Stromal cell of bone marrow (primary cell): Measurements from ENCODE around the gene WHAMM.
"Not testable (repeated sequence)": the region's sequence is repeated elsewhere in the genome, so short reads cannot be mapped to it uniquely, and the experiment has no call there.

Source experiments
- DNase-seq: peaks from one replicate; pipeline ENCODE4 v3.0.0-alpha.2; 2012; ENCODE audit warnings: low read depth

Gene WHAMM

GRCh38 chr15:82838096-82838735 is 28.8 kb downstream of the WHAMM start:
- no peak for DNase-seq

DNA sequence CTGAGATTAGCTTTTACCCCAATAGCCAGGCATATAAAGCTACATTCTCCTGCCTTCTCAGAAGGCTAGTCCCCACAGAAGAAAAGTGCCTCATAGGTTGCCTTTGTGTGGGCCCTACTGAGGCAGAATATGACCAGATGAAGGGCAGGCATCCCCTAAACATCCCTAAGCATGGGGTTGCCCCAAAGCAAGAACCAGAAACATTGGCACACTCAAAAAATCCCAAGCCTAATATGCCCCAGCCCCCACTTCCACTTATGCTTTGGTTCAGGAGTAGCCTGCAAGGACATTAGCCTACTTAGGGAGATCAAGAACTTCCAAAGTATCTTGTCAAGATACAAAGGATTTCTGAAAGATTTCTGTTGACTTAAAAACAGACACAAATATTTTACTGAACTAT is 29.7 kb downstream of the WHAMM start:
- no peak for DNase-seq

- DNase-seq = no peak
These were observed 30.7 kb downstream of the WHAMM start for GRCh38 chr15:82840166-82840565.

GRCh38 chr15:82843566-82843965 is 34.1 kb downstream of the WHAMM start:
- no peak for DNase-seq

GRCh38 chr15:82845686-82846085 is 36.3 kb downstream of the WHAMM start:
- no peak for DNase-seq

- DNase-seq = no peak
These were observed 37.2 kb downstream of the WHAMM start for GRCh38 chr15:82846621-82847020.

- no peak for DNase-seq
These were observed 38.3 kb downstream of the WHAMM start for GRCh38 chr15:82847703-82848102.

GRCh38 chr15:82848241-82848993 is 39.0 kb downstream of the WHAMM start:
- no peak for DNase-seq

- peak; percentile 74 for DNase-seq
These were observed 40.4 kb downstream of the WHAMM start for GRCh38 chr15:82849556-82850512.

DNA sequence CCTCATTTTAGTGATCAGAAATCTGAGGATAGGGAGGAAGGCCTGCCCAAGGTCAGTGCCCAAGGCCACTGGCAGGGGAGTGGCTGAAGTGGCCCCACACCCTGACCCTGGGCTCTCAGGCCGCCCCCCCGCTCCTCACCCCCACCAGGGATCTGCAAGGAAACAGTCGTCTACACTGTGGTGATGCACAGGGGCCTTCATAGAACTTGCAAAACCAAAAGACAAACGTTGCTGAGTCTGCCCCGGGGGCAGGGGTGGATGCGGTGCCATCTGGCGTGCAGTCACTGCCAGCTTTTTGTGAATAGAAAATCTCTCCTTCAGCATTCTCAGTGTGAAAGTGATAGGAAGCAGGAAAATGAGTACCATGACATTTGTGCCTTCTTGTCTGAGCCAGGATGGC is 41.3 kb downstream of the WHAMM start:
- DNase-seq = no peak

GRCh38 chr15:82851306-82851850 is 42.0 kb downstream of the WHAMM start:
- no peak for DNase-seq

- DNase-seq = no peak
These were observed 42.6 kb downstream of the WHAMM start for GRCh38 chr15:82851981-82852511.

GRCh38 chr15:82852941-82853561 is 43.6 kb downstream of the WHAMM start:
- DNase-seq = no peak

DNA sequence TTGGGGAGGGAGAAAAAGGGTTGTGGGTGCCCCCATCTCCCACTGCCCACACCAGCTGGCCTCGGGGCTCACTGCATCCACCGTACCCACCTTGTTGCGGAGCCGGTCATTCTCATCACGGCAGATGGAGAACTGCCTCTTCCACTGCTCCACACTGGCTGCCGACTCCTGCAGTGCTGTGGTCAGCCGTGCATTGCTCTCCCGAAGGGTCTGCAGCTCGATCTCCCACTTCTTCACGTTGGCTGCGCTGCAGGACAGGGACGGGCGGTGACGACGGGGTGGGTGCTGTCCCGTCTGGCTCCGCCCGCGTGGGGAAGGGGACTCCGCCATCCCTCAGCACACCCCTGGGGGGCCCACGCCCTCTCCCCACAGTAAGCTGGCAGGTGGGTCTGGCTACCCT is 45.1 kb downstream of the WHAMM start:
- no peak for DNase-seq

DNA sequence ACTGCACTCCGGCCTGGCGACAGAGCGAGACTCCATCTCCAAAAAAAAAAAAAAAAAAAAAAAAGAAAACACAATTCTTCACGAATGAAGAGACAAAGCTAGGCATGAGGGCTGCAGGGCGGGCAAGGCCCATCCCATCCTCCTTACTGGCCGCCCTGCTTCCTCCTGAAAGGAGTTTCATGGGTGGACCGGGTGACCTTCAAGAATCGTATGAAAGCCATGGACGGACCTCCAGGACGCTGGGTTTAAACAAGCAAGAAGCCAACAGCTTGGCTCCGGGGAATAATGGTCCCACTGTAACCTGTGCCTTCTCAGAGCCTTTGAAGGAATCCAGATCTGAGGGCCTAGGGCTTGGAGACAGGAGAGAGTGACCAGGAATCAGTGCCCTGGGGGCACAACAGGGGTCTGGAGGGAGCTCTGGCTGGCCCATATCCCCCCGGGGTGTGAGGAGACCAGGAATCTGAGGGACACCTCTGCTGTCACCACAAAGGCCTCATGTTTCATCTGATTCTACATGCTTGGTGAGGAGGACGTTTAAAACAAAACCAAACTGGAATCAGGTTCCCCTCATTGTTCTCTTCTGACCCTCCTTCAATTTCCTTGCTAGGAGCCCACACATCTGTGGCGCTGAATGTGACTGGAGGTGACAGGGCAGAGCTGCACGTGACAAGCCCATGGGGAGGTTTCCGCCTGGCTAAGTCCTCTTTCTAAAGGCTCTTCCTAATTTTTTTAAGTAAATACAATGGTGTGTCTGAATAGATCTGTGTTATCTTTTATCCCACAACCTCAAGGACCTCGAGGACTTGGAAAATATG is 46.1 kb downstream of the WHAMM start:
- no peak for DNase-seq

- DNase-seq = no peak
These were observed 47.2 kb downstream of the WHAMM start for GRCh38 chr15:82856397-82857170.

GRCh38 chr15:82858932-82859331 is 49.5 kb downstream of the WHAMM start:
- DNase-seq = no peak

- no peak for DNase-seq
These were observed 53.5 kb downstream of the WHAMM start for GRCh38 chr15:82862886-82863285.

GRCh38 chr15:82864967-82865366 is 55.5 kb downstream of the WHAMM start:
- DNase-seq = no peak

DNA sequence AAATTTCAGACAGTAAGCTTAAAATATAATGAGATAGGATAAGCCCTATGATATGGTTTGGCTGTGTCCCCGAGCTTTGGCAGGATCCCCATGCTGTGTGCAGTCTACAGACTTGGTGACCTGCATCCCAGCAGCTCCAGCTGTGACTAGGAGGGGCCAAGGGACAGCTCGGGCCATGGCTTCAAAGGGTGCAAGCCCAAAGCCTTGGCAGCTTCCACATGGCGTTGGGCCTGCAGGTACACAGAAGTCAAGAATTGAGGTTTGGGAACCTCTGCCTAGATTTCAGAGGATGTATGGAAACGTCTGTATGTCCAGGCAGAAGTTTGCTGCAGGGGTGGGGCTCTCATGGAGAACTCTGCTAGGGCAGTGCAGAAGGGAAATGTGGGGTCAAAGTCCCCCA is 56.2 kb downstream of the WHAMM start:
- not testable (repeated sequence) for DNase-seq
